IMR-90 (cell line): ENCODE data around the gene DMRT1. TPM values are rescaled to one million over a fixed set of nuclear protein-coding genes. Genes with fewer than 3 reads are reported as not detected.

Experiments used
- ATAC-seq: fragments of 200-7000 bp; cut with Tn5 transposase; 2 replicates; pipeline ENCODE4 v1.9.1; 2020; ENCODE audit warnings: low read depth, mild to moderate bottlenecking, moderate library complexity
- BruUV-seq: library from RNA; stranded (reverse); fragments of 400-500 nt; replicated peaks from 2 replicates; lab custom pipeline; 2021; lab: Mats Ljungman, UMichigan
- CTCF ChIA-PET: fragments of 300-600 bp; formaldehyde crosslinking; extraction: SDS; loops from one replicate; lab custom pipeline; 2021; ENCODE audit warnings: antibody characterized with exemption; lab: Yijun Ruan, JAX
- POLR2A ChIA-PET: fragments of 300-600 bp; sonication (Branson Sonifier 250); formaldehyde crosslinking; loops from one replicate; lab custom pipeline; 2022; ENCODE audit warnings: antibody characterized with exemption; ENCODE audit not compliant: unreplicated experiment; lab: Charles Lee
- DNase-seq: peaks from one replicate; pipeline ENCODE4 v3.0.0; 2013
- H2AFZ ChIP-seq: replicated peaks from 2 replicates; pipeline ENCODE3; 2013; ENCODE audit warnings: low read length, mild to moderate bottlenecking; ENCODE audit not compliant: poor library complexity
- H2AK5ac ChIP-seq: 2 replicates; pipeline ENCODE4 v1.6.1; 2013; ENCODE audit warnings: low read depth, low read length, inconsistent platforms
- H2AK9ac ChIP-seq: replicated peaks from 2 replicates; pipeline ENCODE3; 2013; ENCODE audit warnings: mild to moderate bottlenecking, low read depth, low read length, moderate library complexity; ENCODE audit not compliant: poor library complexity
- H2BK120ac ChIP-seq: 2 replicates; pipeline ENCODE4 v1.6.1; 2013; ENCODE audit warnings: low read depth, low read length, inconsistent platforms
- H2BK15ac ChIP-seq: 3 replicates; pipeline ENCODE4 v1.6.1; 2013; ENCODE audit warnings: low read depth, low read length, inconsistent platforms
- H2BK20ac ChIP-seq: 2 replicates; pipeline ENCODE4 v1.6.1; 2013; ENCODE audit warnings: low read depth, mild to moderate bottlenecking, inconsistent platforms, low read length, moderate library complexity
- H2BK5ac ChIP-seq: 2 replicates; pipeline ENCODE4 v1.6.1; 2013; ENCODE audit warnings: mild to moderate bottlenecking, low read depth, low read length, inconsistent platforms; ENCODE audit not compliant: poor library complexity, severe bottlenecking
- H3K14ac ChIP-seq: replicated peaks from 2 replicates; pipeline ENCODE4 v1.6.1; 2013; ENCODE audit warnings: low read depth, low read length, inconsistent platforms
- H3K18ac ChIP-seq: 2 replicates; pipeline ENCODE4 v1.6.1; 2013; ENCODE audit warnings: low read depth, low read length, control low read depth
- H3K23ac ChIP-seq: 2 replicates; pipeline ENCODE4 v1.6.1; 2013; ENCODE audit warnings: low read depth, low read length, inconsistent platforms
- H3K27ac ChIP-seq: 2 replicates; pipeline ENCODE4 v1.5.1; 2013; ENCODE audit warnings: mild to moderate bottlenecking, control low read depth, low read length; ENCODE audit not compliant: insufficient read depth
- H3K27me3 ChIP-seq: 2 replicates; pipeline ENCODE4 v1.6.1; 2013; ENCODE audit warnings: low read length; ENCODE audit not compliant: control insufficient read depth, insufficient read depth
- H3K36me3 ChIP-seq: 2 replicates; pipeline ENCODE4 v1.6.1; 2013; ENCODE audit warnings: low read length, mixed read lengths; ENCODE audit not compliant: control insufficient read depth, insufficient read depth
- H3K4ac ChIP-seq: 2 replicates; pipeline ENCODE4 v1.6.1; 2013; ENCODE audit warnings: low read depth, low read length, inconsistent platforms
- H3K4me1 ChIP-seq: 2 replicates; pipeline ENCODE4 v1.6.1; 2013; ENCODE audit warnings: low read length, mixed read lengths; ENCODE audit not compliant: control insufficient read depth, insufficient read depth
- H3K4me2 ChIP-seq: 2 replicates; pipeline ENCODE4 v1.6.1; 2013; ENCODE audit warnings: low read depth, mild to moderate bottlenecking, control low read depth, low read length, moderate library complexity
- H3K4me3 ChIP-seq: 2 replicates; pipeline ENCODE4 v1.5.1; 2013; ENCODE audit warnings: low read depth, mild to moderate bottlenecking, control low read depth, low read length, moderate library complexity; ENCODE audit not compliant: insufficient read depth
- H3K56ac ChIP-seq: 2 replicates; pipeline ENCODE4 v1.6.1; 2013; ENCODE audit warnings: low read length, inconsistent platforms; ENCODE audit not compliant: insufficient read depth; ENCODE audit errors: extremely low read depth
- H3K79me1 ChIP-seq, 2 experiments: 2 replicates each; pipeline ENCODE4 v1.6.1; 2013; ENCODE audit warnings: low read length in 2 of 2, inconsistent platforms in 1 of 2, low read depth in 1 of 2
- H3K9ac ChIP-seq: 2 replicates; pipeline ENCODE4 v1.6.1; 2013; ENCODE audit warnings: low read depth, low read length, control low read depth
- H3K9me1 ChIP-seq: 2 replicates; pipeline ENCODE4 v1.6.1; 2013; ENCODE audit warnings: low read length, inconsistent platforms; ENCODE audit not compliant: insufficient read depth
- H3K9me3 ChIP-seq: 2 replicates; pipeline ENCODE4 v1.6.1; 2013; ENCODE audit warnings: low read length; ENCODE audit not compliant: control insufficient read depth, insufficient read depth
- H4K20me1 ChIP-seq: 2 replicates; pipeline ENCODE4 v1.6.1; 2013; ENCODE audit warnings: low read length, inconsistent platforms; ENCODE audit not compliant: insufficient read depth
- H4K5ac ChIP-seq: 2 replicates; pipeline ENCODE4 v1.6.1; 2013; ENCODE audit warnings: mild to moderate bottlenecking, low read depth, low read length, control low read depth
- H4K8ac ChIP-seq, 2 experiments: 2 replicates each; pipeline ENCODE4 v1.6.1; 2013; ENCODE audit warnings: low read depth in 2 of 2, low read length in 2 of 2, control low read depth in 1 of 2, inconsistent platforms in 1 of 2
- H4K91ac ChIP-seq: 2 replicates; pipeline ENCODE4 v1.6.1; 2013; ENCODE audit warnings: low read depth, low read length, inconsistent platforms; ENCODE audit not compliant: insufficient read depth
- CEBPB ChIP-seq: IDR thresholded peaks from 2 replicates; pipeline ENCODE4 v1.6.1; 2012; ENCODE audit warnings: low read depth, low read length, improper control_type of control experiment
- FOS ChIP-seq: fragments of 150-350 bp; IDR thresholded peaks from 2 replicates; pipeline ENCODE4 v1.6.1; 2016; ENCODE audit warnings: low read depth, low read length
- MAFK ChIP-seq: IDR thresholded peaks from 2 replicates; pipeline ENCODE4 v1.6.1; 2012; ENCODE audit warnings: low read depth, low read length, improper control_type of control experiment
- MAZ ChIP-seq: IDR thresholded peaks from 2 replicates; pipeline ENCODE4 v1.6.1; 2012; ENCODE audit warnings: low read depth, mild to moderate bottlenecking, low read length, improper control_type of control experiment, moderate library complexity, borderline replicate concordance
- NFE2L2 ChIP-seq: fragments of 150-350 bp; IDR thresholded peaks from 2 replicates; pipeline ENCODE4 v1.6.1; 2016; ENCODE audit warnings: low read depth, mild to moderate bottlenecking, low read length
- POLR2A ChIP-seq: IDR thresholded peaks from 2 replicates; pipeline ENCODE4 v1.6.1; 2012; ENCODE audit warnings: mild to moderate bottlenecking, low read depth, low read length
- RAD21 ChIP-seq: IDR thresholded peaks from 2 replicates; pipeline ENCODE4 v1.6.1; 2012; ENCODE audit warnings: low read length, improper control_type of control experiment
- RCOR1 ChIP-seq: IDR thresholded peaks from 2 replicates; pipeline ENCODE4 v1.6.1; 2012; ENCODE audit warnings: mild to moderate bottlenecking, low read length, improper control_type of control experiment; ENCODE audit not compliant: insufficient replicate concordance
- RFX5 ChIP-seq: IDR thresholded peaks from 2 replicates; pipeline ENCODE4 v1.8.0; 2012; ENCODE audit warnings: low read depth, mild to moderate bottlenecking, low read length, moderate library complexity
- WGBS, 2 experiments: methylation state at CpG; one replicate each; pipeline versions ENCODE4 v1.1.5 to v1.1.7; 2013; ENCODE audit warnings: missing lambda C conversion rate in 2 of 2; ENCODE audit not compliant: insufficient read length in 1 of 2; ENCODE audit errors: extremely low coverage in 2 of 2; 5-methylcytosine and 5-hydroxymethylcytosine counted together
- dilution Hi-C: fragments of 300-500 bp; cut with HindIII; formaldehyde crosslinking; loops from one replicate; pipeline ENCODE4 v1.14.3; 2018; ENCODE audit warnings: low sequenced_read_pairs; ENCODE audit not compliant: unreplicated experiment
- in situ Hi-C: fragments of 300-500 bp; cut with MboI; formaldehyde crosslinking; loops from 3 replicates; pipeline ENCODE4 v1.14.3; 2019; ENCODE audit warnings: low sequenced_read_pairs, inconsistent platforms, mixed read lengths
- intact Hi-C: fragments of 100-400 bp; cut with micrococcal nuclease; formaldehyde crosslinking; loops from 2 replicates; pipeline ENCODE4 v1.10.0; 2022
- polyA plus RNA-seq, 3 experiments: library from polyadenylated mRNA; depleted of rRNA; stranded (reverse); fragments of >200 nt; gene quantifications; 2 replicates each; pipeline ENCODE4 v1.2.3, GENCODE V29; 2012; ENCODE audit warnings: low replicate concordance in 1 of 3
- total RNA-seq: library from RNA; depleted of rRNA; stranded (reverse); fragments of >200 nt; gene quantifications from 2 replicates; pipeline ENCODE4 v1.2.3, GENCODE V29; 2012
- TF ChIP-seq, protein P1 (sequence below): fragments of 150-350 bp; IDR thresholded peaks from 2 replicates; pipeline ENCODE4 v1.6.1; 2017; ENCODE audit warnings: mild to moderate bottlenecking, antibody characterized with exemption, low read length, low read depth
- TF ChIP-seq, protein P2 (sequence below): fragments of 150-350 bp; IDR thresholded peaks from 2 replicates; pipeline ENCODE4 v1.6.1; 2016; ENCODE audit warnings: low read depth, mild to moderate bottlenecking, low read length, moderate library complexity, borderline replicate concordance

DMRT1 gene
- total and polyA plus RNA-seq, 2 of the 4 experiments (the other 2 are of a cell fraction) = not detected

DNA sequence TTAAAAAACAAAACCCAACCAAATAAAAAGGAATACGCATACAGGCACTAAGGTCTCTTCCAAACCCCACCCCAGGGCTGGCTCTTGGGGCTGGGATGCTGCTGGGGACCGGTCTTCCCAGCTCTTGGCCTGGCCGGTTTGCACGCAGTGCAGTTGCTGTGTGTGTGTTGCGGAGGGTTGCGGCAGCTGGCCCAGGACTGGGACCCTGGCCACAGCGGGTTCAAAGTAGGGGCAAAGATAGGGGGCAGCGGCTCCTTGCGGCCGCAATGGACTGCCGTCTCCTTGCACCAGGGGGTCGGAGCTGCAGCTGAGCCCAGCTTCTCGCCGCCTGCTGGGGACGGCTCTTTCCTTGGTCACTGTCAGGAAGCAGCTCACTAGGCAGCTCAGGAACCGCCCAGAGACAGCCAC lies 140.0 kb downstream of the DMRT1 start:
- H3K27ac ChIP-seq = no peak overlapping the region
- H3K79me1 ChIP-seq = no peaks in the 10 kb centered on the region
- no peaks in the 10 kb centered on the region for H3K9me1 ChIP-seq
- POLR2A ChIA-PET = no interaction called here
- no peak overlapping the region for H2BK15ac ChIP-seq
- no peaks in the 10 kb centered on the region for H3K4me1 ChIP-seq
- H4K8ac ChIP-seq = no peak overlapping the region
- no peak overlapping the region for H3K56ac ChIP-seq
- H2AK5ac ChIP-seq = no peak overlapping the region
- H3K23ac ChIP-seq = no peak overlapping the region
- ATAC-seq = no peak
- no peaks in the 10 kb centered on the region for H4K20me1 ChIP-seq
- no peak overlapping the region for H3K9ac ChIP-seq
- H2AFZ ChIP-seq = no peak overlapping the region
- TF ChIP-seq RFX5 (no peak), POLR2A (no peak), RAD21 (no peak), RCOR1 (no peak), FOS (no peak), MAZ (no peak), NFE2L2 (no peak), MAFK (no peak), CEBPB (no peak)
- TF ChIP-seq, protein P1, sequence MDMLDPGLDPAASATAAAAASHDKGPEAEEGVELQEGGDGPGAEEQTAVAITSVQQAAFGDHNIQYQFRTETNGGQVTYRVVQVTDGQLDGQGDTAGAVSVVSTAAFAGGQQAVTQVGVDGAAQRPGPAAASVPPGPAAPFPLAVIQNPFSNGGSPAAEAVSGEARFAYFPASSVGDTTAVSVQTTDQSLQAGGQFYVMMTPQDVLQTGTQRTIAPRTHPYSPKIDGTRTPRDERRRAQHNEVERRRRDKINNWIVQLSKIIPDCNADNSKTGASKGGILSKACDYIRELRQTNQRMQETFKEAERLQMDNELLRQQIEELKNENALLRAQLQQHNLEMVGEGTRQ = no peak
- TF ChIP-seq, protein P2, sequence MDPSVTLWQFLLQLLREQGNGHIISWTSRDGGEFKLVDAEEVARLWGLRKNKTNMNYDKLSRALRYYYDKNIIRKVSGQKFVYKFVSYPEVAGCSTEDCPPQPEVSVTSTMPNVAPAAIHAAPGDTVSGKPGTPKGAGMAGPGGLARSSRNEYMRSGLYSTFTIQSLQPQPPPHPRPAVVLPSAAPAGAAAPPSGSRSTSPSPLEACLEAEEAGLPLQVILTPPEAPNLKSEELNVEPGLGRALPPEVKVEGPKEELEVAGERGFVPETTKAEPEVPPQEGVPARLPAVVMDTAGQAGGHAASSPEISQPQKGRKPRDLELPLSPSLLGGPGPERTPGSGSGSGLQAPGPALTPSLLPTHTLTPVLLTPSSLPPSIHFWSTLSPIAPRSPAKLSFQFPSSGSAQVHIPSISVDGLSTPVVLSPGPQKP = no peak
- no peak overlapping the region for H3K4ac ChIP-seq
- no peak overlapping the region for H2BK5ac ChIP-seq
- BruUV-seq = no TSS peak
- H3K9me3 ChIP-seq = no peaks in the 10 kb centered on the region
- 0% methylated on average over 2 of the region's 16 CpGs; no CpG with 5 or more reads in 1 of the 2 experiments for whole genome bisulfite sequencing, 2 experiments
- no peak overlapping the region for H3K4me3 ChIP-seq
- CTCF ChIA-PET = no interaction called here
- H4K5ac ChIP-seq = no peak overlapping the region
- in situ Hi-C loops = no loop called here
- H2AK9ac ChIP-seq = no peak overlapping the region
- no peak for DNase-seq
- H4K91ac ChIP-seq = no peak overlapping the region
- no peak overlapping the region for H3K14ac ChIP-seq
- H2BK120ac ChIP-seq = no peak overlapping the region
- H3K36me3 ChIP-seq = no peaks in the 10 kb centered on the region
- no peak overlapping the region for H2BK20ac ChIP-seq
- intact Hi-C loops = loop anchor here (2.0 kb wide), 1 partner anchor 63 kb away; no protein-coding TSS in a partner anchor
- H3K4me2 ChIP-seq = no peak overlapping the region
- dilution Hi-C loops = no loop called here
- peaks cover 55% of the 10 kb centered on the region for H3K27me3 ChIP-seq
- no peak overlapping the region for H3K18ac ChIP-seq
